Endothelial cell (in vitro differentiated cells): ENCODE results near the gene NEUROG2. TPM values are rescaled to one million over a fixed set of nuclear protein-coding genes. Genes with fewer than 3 reads are reported as not detected.

Source experiments
- DNase-seq: peaks from one replicate; pipeline ENCODE4 v3.0.0; 2021; ENCODE audit warnings: low spot score
- H3K27ac Mint-ChIP-seq: one replicate; pipeline ENCODE4 v1.8.0; 2021; ENCODE audit warnings: mixed read lengths, inconsistent platforms; ENCODE audit not compliant: unreplicated experiment
- H3K27me3 Mint-ChIP-seq: one replicate; pipeline ENCODE4 v1.8.0; 2021; ENCODE audit warnings: mild to moderate bottlenecking, moderate library complexity, mixed read lengths, inconsistent platforms; ENCODE audit not compliant: unreplicated experiment
- H3K36me3 Mint-ChIP-seq: one replicate; pipeline ENCODE4 v1.8.0; 2021; ENCODE audit warnings: mild to moderate bottlenecking, low read depth, mixed read lengths, inconsistent platforms; ENCODE audit not compliant: unreplicated experiment
- H3K4me1 Mint-ChIP-seq: one replicate; pipeline ENCODE4 v1.8.0; 2021; ENCODE audit warnings: mild to moderate bottlenecking, mixed read lengths, inconsistent platforms; ENCODE audit not compliant: unreplicated experiment
- H3K4me3 Mint-ChIP-seq: one replicate; pipeline ENCODE4 v1.8.0; 2021; ENCODE audit warnings: mild to moderate bottlenecking, mixed read lengths, inconsistent platforms; ENCODE audit not compliant: unreplicated experiment
- H3K9me3 Mint-ChIP-seq: one replicate; pipeline ENCODE4 v1.8.0; 2021; ENCODE audit warnings: mixed read lengths, inconsistent platforms; ENCODE audit not compliant: unreplicated experiment
- total RNA-seq: library from RNA; stranded (reverse); fragmentation: NEBNext Ultra II Directional; extraction: Animal tissue kit (Norgen Biotek cat#: 25700); gene quantifications from one replicate; pipeline ENCODE4 v1.2.1, GENCODE V29; 2021; ENCODE audit not compliant: unreplicated experiment
- TF ChIP-seq, protein P1 (sequence below): fragments of 200-600 bp; sonication (generic); IDR thresholded peaks from one replicate; pipeline ENCODE4 v1.5.0; 2021; ENCODE audit warnings: antibody characterized with exemption; ENCODE audit not compliant: unreplicated experiment

The NEUROG2 gene
- total RNA-seq, 1 donor from 2014 or later = not detected

DNA sequence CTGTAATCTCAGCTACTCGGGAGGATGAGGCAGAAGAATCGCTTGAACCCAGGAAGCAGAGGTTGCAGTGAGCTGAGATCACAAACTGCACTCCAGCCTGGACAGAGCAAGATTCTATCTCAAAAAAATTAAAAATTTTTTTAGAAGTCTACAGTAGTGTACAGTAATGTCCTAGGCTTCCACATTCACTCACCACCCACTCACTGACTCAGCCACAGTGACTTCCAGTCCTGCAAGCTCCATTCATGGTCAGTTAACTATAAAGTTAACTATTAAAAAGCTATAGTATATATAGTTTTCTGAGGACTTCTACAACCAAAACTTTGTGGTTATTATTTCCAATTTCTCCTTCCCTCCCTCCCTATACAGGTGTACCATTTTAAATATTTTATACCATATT, 34.7 kb upstream of the NEUROG2 start:
- Mint-ChIP-seq H3K27me3 (no peaks in the 10 kb centered on the region), H3K36me3 (no peaks in the 10 kb centered on the region), H3K9me3 (no peaks in the 10 kb centered on the region), H3K4me3 (no peak overlapping the region), H3K27ac (no peak overlapping the region), H3K4me1 (no peaks in the 10 kb centered on the region)
- no peak for DNase-seq
- TF ChIP-seq, protein P1, sequence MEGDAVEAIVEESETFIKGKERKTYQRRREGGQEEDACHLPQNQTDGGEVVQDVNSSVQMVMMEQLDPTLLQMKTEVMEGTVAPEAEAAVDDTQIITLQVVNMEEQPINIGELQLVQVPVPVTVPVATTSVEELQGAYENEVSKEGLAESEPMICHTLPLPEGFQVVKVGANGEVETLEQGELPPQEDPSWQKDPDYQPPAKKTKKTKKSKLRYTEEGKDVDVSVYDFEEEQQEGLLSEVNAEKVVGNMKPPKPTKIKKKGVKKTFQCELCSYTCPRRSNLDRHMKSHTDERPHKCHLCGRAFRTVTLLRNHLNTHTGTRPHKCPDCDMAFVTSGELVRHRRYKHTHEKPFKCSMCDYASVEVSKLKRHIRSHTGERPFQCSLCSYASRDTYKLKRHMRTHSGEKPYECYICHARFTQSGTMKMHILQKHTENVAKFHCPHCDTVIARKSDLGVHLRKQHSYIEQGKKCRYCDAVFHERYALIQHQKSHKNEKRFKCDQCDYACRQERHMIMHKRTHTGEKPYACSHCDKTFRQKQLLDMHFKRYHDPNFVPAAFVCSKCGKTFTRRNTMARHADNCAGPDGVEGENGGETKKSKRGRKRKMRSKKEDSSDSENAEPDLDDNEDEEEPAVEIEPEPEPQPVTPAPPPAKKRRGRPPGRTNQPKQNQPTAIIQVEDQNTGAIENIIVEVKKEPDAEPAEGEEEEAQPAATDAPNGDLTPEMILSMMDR = no peak

DNA sequence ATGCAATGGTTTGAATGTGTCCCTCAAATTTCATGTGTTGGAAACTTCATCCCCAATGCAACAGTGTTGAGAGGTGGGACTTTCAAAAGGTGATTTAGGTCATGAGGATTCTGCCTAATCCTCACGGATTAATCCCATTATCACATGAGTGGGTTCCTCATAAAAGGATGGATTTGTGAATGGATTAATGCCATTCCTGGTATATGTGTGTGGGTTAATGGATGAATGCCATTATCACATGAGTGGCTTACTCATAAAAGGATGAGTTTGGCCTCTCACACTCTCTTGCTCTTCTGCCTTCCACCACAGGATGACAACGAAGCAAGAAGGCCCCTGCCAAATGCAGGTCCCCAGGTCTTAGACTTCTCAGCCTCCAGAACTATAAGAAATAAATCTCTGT, 30.5 kb upstream of the NEUROG2 start:
- DNase-seq = no peak
- no peaks in the 10 kb centered on the region for H3K36me3 Mint-ChIP-seq
- H3K4me1 Mint-ChIP-seq = no peaks in the 10 kb centered on the region
- TF ChIP-seq, protein P1 = no peak
- H3K9me3 Mint-ChIP-seq = no peaks in the 10 kb centered on the region
- no peaks in the 10 kb centered on the region for H3K27me3 Mint-ChIP-seq
- H3K4me3 Mint-ChIP-seq = no peak overlapping the region
- no peak overlapping the region for H3K27ac Mint-ChIP-seq

DNA sequence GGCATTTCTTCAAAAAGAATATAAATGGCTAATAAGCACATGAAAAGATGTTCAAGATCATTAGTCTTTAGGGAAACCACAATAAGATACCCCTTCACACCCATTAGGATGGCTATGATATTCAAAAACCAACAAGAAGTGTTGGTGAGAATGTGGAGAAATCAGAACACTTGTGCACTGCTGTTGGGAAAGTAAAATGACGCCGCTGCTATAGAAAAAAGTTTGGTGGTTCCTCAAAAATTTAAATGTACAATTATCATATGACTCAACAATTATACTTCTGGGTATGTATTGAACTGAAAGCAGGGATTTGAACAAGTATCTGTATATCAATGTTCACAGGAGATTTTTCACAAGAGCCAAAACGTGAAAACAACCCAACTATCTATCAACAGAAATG, 29.4 kb upstream of the NEUROG2 start:
- DNase-seq = no peak
- Mint-ChIP-seq H3K27ac (no peak overlapping the region), H3K36me3 (no peaks in the 10 kb centered on the region)

DNA sequence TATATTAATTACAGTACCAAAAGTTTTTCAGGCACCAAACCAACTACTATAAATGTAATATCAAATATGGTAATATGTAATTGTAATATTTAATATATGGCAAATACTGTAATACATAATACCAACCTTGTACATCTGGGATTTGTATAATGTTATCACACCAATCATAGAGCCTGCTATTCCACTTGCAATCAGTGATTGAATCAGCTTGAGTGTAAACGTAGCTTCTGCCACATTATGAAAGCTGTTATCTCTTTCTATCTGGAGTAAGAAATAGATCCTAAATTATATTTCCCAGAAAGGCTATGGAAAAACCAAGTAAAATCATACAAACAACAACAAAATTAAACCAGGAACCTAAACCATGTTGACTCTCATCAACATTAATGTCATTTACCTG, 24.7 kb upstream of the NEUROG2 start:
- H3K27ac Mint-ChIP-seq = no peak overlapping the region
- no peaks in the 10 kb centered on the region for H3K27me3 Mint-ChIP-seq
- no peaks in the 10 kb centered on the region for H3K4me1 Mint-ChIP-seq
- H3K36me3 Mint-ChIP-seq = no peaks in the 10 kb centered on the region
- DNase-seq = no peak
- no peaks in the 10 kb centered on the region for H3K9me3 Mint-ChIP-seq
- H3K4me3 Mint-ChIP-seq = no peak overlapping the region
- TF ChIP-seq, protein P1 = no peak

More for the DNA sequence above, 29.4 kb upstream of the NEUROG2 start:
- Mint-ChIP-seq H3K9me3 (no peaks in the 10 kb centered on the region), H3K27me3 (no peaks in the 10 kb centered on the region), H3K4me3 (no peak overlapping the region), H3K4me1 (no peaks in the 10 kb centered on the region)
- TF ChIP-seq, protein P1 = no peak

DNA sequence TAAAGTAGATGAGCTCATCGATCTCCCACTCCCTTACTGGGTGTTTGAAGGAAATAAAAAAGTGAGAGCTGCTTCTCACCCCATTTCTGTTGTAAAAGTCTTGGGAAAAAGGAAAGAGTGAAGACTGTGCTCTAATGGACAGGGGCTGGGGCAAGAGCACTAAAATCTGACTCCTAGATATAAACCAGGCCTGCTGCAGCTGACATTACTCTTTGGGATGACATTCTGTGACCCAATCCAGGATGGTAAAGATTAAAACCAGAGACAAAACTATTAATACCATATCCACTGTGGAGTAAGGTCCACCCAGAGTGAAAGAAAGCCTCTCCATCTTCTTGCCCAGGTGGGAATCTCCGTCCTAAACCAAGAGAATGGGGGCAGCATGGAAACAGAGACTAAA, 20.1 kb upstream of the NEUROG2 start:
- no peak overlapping the region for H3K4me3 Mint-ChIP-seq
- DNase-seq = no peak
- no peak overlapping the region for H3K27ac Mint-ChIP-seq
- H3K4me1 Mint-ChIP-seq = peaks cover 2% of the 10 kb centered on the region
- H3K36me3 Mint-ChIP-seq = no peaks in the 10 kb centered on the region
- H3K9me3 Mint-ChIP-seq = no peaks in the 10 kb centered on the region
- TF ChIP-seq, protein P1 = no peak
- H3K27me3 Mint-ChIP-seq = no peaks in the 10 kb centered on the region
